ENCODE results near the gene SORL1. TPM values are rescaled to one million over a fixed set of nuclear protein-coding genes. Genes with fewer than 3 reads are reported as not detected.

The SORL1 gene
- total and polyA plus RNA-seq, 9 of the 15 experiments (the other 6 are each of a cell fraction or from before 2014, with no cell fraction given), result 0.01 to 0.66 TPM; not detected in 7

DNA sequence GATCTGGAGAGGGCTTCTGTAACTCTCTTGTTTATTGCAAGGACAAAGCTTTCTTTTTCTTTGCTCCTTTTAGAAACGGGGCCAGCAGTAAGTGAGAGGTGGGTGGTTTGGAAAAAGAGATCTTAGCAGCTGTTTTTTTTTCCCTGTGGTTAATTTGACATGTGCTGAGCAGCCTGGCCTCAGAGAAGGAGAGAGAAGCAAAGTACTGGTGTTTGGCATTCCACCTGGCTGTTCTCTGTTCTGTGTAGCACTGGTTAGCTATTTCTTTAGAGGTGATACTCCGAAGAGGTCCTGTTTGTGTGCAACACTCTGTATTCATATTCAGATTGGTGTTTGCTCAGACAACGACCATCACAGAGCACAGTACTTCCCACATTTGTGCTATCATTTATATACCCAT is 81.5 kb downstream of the SORL1 start:
- Histone ChIP-seq H4K20me1 (replicated peaks; ENCODE audit: control insufficient read depth, insufficient read depth, low read length) (no peaks in the 10 kb centered on the region), H3K36me3 (ENCODE audit: control insufficient read depth, insufficient read depth, low read length) (no peaks in the 10 kb centered on the region), H3K4me3 (no peak overlapping the region), H3K79me2 (ENCODE audit: control insufficient read depth, insufficient read depth, low read length) (no peaks in the 10 kb centered on the region), H3K27ac (ENCODE audit: extremely low read depth, low read depth, low read length) (no peak overlapping the region), H3K9me3 (replicated peaks; ENCODE audit: control insufficient read depth, insufficient read depth, low read depth, low read length) (no peaks in the 10 kb centered on the region), H2AFZ (ENCODE audit: low read depth, low read length) (no peak overlapping the region), H3K9me1 (ENCODE audit: control insufficient read depth, insufficient read depth, low read length) (no peaks in the 10 kb centered on the region), H3K27me3 (ENCODE audit: control insufficient read depth in 2 of 2, insufficient read depth in 2 of 2, low read length in 2 of 2) (no peaks in the 10 kb centered on the region), H3K4me2 (ENCODE audit: insufficient read depth, low read length) (no peak overlapping the region), H3K4me1 (replicated peaks in 1 of 2; ENCODE audit: control insufficient read depth in 2 of 2, insufficient read depth in 2 of 2, low read length in 2 of 2) (no peaks in the 10 kb centered on the region), H3K9ac (ENCODE audit: insufficient read depth in 1 of 2, low read depth in 2 of 2, low read length in 2 of 2) (no peak overlapping the region)
- TF ChIP-seq, protein P1, sequence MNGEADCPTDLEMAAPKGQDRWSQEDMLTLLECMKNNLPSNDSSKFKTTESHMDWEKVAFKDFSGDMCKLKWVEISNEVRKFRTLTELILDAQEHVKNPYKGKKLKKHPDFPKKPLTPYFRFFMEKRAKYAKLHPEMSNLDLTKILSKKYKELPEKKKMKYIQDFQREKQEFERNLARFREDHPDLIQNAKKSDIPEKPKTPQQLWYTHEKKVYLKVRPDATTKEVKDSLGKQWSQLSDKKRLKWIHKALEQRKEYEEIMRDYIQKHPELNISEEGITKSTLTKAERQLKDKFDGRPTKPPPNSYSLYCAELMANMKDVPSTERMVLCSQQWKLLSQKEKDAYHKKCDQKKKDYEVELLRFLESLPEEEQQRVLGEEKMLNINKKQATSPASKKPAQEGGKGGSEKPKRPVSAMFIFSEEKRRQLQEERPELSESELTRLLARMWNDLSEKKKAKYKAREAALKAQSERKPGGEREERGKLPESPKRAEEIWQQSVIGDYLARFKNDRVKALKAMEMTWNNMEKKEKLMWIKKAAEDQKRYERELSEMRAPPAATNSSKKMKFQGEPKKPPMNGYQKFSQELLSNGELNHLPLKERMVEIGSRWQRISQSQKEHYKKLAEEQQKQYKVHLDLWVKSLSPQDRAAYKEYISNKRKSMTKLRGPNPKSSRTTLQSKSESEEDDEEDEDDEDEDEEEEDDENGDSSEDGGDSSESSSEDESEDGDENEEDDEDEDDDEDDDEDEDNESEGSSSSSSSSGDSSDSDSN (IDR thresholded peaks at IDR 0.05; ENCODE audit: borderline replicate concordance in 1 of 2, low read depth in 2 of 2, low read length in 2 of 2), result no peak
- TF ChIP-seq, protein P2, sequence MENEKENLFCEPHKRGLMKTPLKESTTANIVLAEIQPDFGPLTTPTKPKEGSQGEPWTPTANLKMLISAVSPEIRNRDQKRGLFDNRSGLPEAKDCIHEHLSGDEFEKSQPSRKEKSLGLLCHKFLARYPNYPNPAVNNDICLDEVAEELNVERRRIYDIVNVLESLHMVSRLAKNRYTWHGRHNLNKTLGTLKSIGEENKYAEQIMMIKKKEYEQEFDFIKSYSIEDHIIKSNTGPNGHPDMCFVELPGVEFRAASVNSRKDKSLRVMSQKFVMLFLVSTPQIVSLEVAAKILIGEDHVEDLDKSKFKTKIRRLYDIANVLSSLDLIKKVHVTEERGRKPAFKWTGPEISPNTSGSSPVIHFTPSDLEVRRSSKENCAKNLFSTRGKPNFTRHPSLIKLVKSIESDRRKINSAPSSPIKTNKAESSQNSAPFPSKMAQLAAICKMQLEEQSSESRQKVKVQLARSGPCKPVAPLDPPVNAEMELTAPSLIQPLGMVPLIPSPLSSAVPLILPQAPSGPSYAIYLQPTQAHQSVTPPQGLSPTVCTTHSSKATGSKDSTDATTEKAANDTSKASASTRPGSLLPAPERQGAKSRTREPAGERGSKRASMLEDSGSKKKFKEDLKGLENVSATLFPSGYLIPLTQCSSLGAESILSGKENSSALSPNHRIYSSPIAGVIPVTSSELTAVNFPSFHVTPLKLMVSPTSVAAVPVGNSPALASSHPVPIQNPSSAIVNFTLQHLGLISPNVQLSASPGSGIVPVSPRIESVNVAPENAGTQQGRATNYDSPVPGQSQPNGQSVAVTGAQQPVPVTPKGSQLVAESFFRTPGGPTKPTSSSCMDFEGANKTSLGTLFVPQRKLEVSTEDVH (IDR thresholded peaks at IDR 0.05; ENCODE audit: low read depth, partially characterized antibody), result no peak
- TF ChIP-seq TCF7L2 (IDR thresholded peaks at IDR 0.05; ENCODE audit: low read depth, low read length), result no peak
- TF ChIP-seq SRSF7 (optimal IDR thresholded peaks at IDR 0.05; ENCODE audit: low read depth, low read length), result no peak
- TF ChIP-seq ZFX (CRISPR knock-in tag; IDR thresholded peaks at IDR 0.05), result no peak
- TF ChIP-seq GTF2E2 (tag; IDR thresholded peaks at IDR 0.05), result no peak
- no peak for TF ChIP-seq FOXJ3 (CRISPR knock-in tag; IDR thresholded peaks at IDR 0.05)
- DNase-seq (ENCODE audit: extremely low read depth in 1 of 4, low spot score in 3 of 4) (no peak), FAIRE-seq (no peak), ATAC-seq (no peak)
- in situ Hi-C loops (cut with MboI) (no loop called here), intact Hi-C loops (cut with micrococcal nuclease) (no loop called here)
- 0% methylated on average over 3 of the region's 3 CpGs for WGBS (ENCODE audit: insufficient coverage, low coverage, missing lambda C conversion rate)
- ChIA-PET POLR2A (interaction anchor here (0.6 kb wide), 1 partner anchor 20 kb away, joined by 3 read pairs; no protein-coding TSS in a partner anchor), CTCF (ENCODE audit: low intra/inter-chr PET ratio) (no interaction called here)
- no TSS peak for BruUV-seq (replicated peaks)
